Uterus (tissue), 4 donors: ENCODE measurements around the gene C1orf105. TPM values are rescaled to one million over a fixed set of nuclear protein-coding genes. Genes with fewer than 3 reads are reported as not detected.

Experiments
- DNase-seq, 2 donors: peaks; one replicate each; pipeline ENCODE4 v3.0.0-alpha.2; 2019 to 2020
- H3K27ac ChIP-seq, 2 donors: fragments of 200-600 bp; sonication (generic); 1 replicate in 1 of 2; 2 replicates in 1 of 2; pipeline ENCODE4 v1.5.1; 2016 to 2018
- H3K27me3 ChIP-seq, 2 donors: fragments of 200-600 bp; sonication (generic); one replicate each; pipeline ENCODE4 v1.5.1; 2018 to 2019; ENCODE audit warnings: control low read depth in 1 of 2
- H3K36me3 ChIP-seq, 2 donors: fragments of 200-600 bp; sonication (generic); one replicate each; pipeline ENCODE4 v1.5.1; 2019; ENCODE audit warnings: control low read depth in 1 of 2
- H3K4me1 ChIP-seq, 2 donors: fragments of 200-600 bp; sonication (generic); one replicate each; pipeline ENCODE4 v1.5.1; 2018 to 2019; ENCODE audit warnings: control low read depth in 1 of 2
- H3K4me3 ChIP-seq, 2 donors: fragments of 200-600 bp; sonication (generic); 1 replicate in 1 of 2; 2 replicates in 1 of 2; pipeline ENCODE4 v1.5.1; 2018 to 2019; ENCODE audit warnings: mild to moderate bottlenecking in 1 of 2
- H3K9me3 ChIP-seq, 2 donors: fragments of 200-600 bp; sonication (generic); one replicate each; pipeline ENCODE4 v1.5.1; 2019; ENCODE audit warnings: control low read depth in 1 of 2
- POLR2A ChIP-seq, 2 donors: fragments of 450-650 bp; IDR thresholded peaks; one replicate each; pipeline ENCODE4 v1.6.1; 2016; ENCODE audit warnings: antibody characterized with exemption in 2 of 2, mild to moderate bottlenecking in 1 of 2, moderate library complexity in 1 of 2
- intact Hi-C: fragments of 100-400 bp; cut with DNase I; formaldehyde crosslinking; loops from one replicate; pipeline ENCODE4 v1.15.1; 2023; ENCODE audit warnings: low total_unique reads
- total RNA-seq, 4 donors: library from RNA; depleted of rRNA in 3 of 4; stranded (reverse); fragments of >200 nt in 3 of 4; gene quantifications; one replicate each; pipeline versions ENCODE4 v1.1.0 to v1.2.4, GENCODE V29; 2014 to 2023
- TF ChIP-seq, protein P1 (sequence below), 4 experiments: fragments of 200-600 bp in 2 of 4; fragments of 450-650 bp in 2 of 4; sonication (generic) in 2 of 4; IDR thresholded peaks; one replicate each; pipeline ENCODE4 v1.5.1; 2016 to 2019; ENCODE audit warnings: antibody characterized with exemption in 4 of 4, mild to moderate bottlenecking in 2 of 4, moderate library complexity in 1 of 4
- donor health status: DM: yes; HTN: yes; CAD: no.

C1orf105 gene
- total RNA-seq, 4 donors from 2014 or later, result not detected

DNA sequence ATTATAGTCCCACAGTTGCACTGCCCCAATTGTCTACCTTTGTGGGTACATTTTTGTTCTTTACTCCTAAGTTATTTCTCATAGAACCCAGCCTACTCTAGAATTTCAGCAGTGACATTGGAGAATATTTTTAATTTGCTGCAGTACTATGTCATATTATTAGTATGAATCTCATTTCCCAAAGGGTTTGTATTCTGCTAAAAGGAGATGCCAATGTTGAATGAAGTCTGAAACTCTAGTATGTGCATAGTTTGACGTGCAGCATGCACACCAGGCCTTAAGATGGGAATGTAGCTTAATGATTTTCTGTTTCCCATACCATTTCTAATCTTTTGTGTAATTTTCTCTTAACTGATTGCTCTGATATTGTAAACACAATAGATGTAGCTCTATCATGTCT lies 10.5 kb upstream of the C1orf105 start:
- Histone ChIP-seq H3K9me3 (no peaks in the 10 kb centered on the region), H3K4me1 (no peaks in the 10 kb centered on the region), H3K4me3 (no peak overlapping the region), H3K27me3 (no peaks in the 10 kb centered on the region), H3K27ac (no peak overlapping the region), H3K36me3 (no peaks in the 10 kb centered on the region)
- TF ChIP-seq POLR2A (IDR thresholded peaks at IDR 0.05), result no peak
- TF ChIP-seq, protein P1, sequence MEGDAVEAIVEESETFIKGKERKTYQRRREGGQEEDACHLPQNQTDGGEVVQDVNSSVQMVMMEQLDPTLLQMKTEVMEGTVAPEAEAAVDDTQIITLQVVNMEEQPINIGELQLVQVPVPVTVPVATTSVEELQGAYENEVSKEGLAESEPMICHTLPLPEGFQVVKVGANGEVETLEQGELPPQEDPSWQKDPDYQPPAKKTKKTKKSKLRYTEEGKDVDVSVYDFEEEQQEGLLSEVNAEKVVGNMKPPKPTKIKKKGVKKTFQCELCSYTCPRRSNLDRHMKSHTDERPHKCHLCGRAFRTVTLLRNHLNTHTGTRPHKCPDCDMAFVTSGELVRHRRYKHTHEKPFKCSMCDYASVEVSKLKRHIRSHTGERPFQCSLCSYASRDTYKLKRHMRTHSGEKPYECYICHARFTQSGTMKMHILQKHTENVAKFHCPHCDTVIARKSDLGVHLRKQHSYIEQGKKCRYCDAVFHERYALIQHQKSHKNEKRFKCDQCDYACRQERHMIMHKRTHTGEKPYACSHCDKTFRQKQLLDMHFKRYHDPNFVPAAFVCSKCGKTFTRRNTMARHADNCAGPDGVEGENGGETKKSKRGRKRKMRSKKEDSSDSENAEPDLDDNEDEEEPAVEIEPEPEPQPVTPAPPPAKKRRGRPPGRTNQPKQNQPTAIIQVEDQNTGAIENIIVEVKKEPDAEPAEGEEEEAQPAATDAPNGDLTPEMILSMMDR (IDR thresholded peaks at IDR 0.05), result no peak
- no peak for DNase-seq
- intact Hi-C loops, result no loop called here

DNA sequence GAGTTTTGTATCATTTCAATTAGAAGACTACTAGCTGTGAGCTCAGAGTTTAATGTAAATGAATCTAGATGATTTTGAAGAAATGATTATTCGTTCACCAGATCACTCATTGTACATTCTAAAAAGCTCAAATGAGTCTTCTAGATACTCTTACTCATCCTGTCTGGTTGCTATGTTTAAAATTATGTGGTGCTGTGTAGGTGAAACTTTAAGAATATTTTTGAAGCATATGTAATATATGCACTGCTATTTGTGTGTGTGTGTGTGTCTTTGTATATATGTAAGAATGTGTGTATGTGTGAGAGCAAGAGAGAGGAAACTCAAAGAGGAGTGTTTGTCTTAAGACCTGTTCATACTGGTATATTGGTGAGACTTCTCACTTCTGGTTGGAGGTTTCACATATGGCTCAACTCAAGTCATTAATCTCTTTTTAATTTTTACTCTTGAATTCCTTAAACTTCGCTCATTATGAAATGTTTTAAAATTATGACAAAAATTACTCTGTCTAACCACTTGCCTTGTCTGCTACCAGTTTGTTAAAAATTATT lies 8.6 kb upstream of the C1orf105 start:
- H3K9me3 ChIP-seq, result no peaks in the 10 kb centered on the region
- H3K36me3 ChIP-seq, result no peaks in the 10 kb centered on the region
- intact Hi-C loops, result no loop called here
- H3K27ac ChIP-seq, result no peak overlapping the region
- TF ChIP-seq POLR2A (IDR thresholded peaks at IDR 0.05), result no peak
- TF ChIP-seq, protein P1 (IDR thresholded peaks at IDR 0.05), result no peak
- no peak overlapping the region for H3K4me3 ChIP-seq
- DNase-seq, result no peak
- no peaks in the 10 kb centered on the region for H3K4me1 ChIP-seq
- no peaks in the 10 kb centered on the region for H3K27me3 ChIP-seq

DNA sequence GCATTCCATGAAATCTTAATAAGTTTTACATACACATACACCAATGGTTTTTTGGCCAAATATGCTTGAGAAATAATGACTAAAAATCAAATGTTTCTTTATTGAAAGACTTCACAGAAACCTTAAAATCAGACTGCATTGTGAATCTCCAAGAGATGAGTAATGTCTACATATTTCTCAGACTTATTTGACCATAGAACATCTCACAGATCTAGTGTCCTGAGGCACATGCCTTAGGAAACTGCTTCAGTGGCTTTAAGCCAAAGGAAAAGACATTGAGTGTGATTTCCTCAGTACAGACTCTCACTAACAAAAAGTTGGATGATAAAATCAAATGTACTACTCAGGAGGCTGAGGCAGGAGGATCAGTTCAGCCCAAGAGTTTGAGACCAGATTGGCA lies 6.2 kb upstream of the C1orf105 start:
- Histone ChIP-seq H3K4me3 (no peak overlapping the region), H3K9me3 (no peaks in the 10 kb centered on the region), H3K27ac (no peak overlapping the region), H3K27me3 (no peaks in the 10 kb centered on the region), H3K36me3 (no peaks in the 10 kb centered on the region), H3K4me1 (no peaks in the 10 kb centered on the region)
- intact Hi-C loops, result no loop called here
- no peak for DNase-seq
- TF ChIP-seq, protein P1 (IDR thresholded peaks at IDR 0.05), result no peak
- no peak for TF ChIP-seq POLR2A (IDR thresholded peaks at IDR 0.05)

DNA sequence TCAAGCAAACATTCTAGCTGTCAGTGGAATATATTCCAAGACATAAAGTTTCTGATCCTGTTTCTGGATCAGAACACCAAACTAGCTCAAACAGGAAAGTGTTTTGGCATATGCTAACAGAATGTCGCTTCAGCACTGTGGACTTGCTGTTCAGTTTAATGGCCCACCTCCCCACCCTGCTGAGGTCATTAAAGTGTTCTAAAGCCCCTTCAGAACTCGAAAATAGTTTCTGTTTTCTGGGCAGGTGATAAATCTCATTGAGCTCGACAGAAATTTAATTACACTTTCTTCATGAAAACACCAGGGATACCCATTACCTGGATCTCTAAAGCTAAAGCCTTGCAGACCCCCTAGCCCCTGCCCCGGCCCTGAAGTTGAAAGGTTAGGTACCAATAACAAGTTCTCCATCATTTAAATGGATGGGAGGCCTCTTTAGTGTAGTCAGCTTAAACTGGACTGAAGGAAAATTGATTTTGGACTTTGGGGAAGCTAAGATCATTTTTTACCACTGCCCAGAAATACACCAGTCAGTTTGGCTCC lies 3.9 kb upstream of the C1orf105 start:
- Histone ChIP-seq H3K36me3 (no peaks in the 10 kb centered on the region), H3K4me1 (no peaks in the 10 kb centered on the region), H3K4me3 (no peak overlapping the region), H3K27ac (peak overlapping the region in 1 of 2 donors; percentile 51), H3K27me3 (no peaks in the 10 kb centered on the region), H3K9me3 (no peaks in the 10 kb centered on the region)
- no peak for TF ChIP-seq POLR2A (IDR thresholded peaks at IDR 0.05)
- TF ChIP-seq, protein P1 (IDR thresholded peaks at IDR 0.05), result no peak
- intact Hi-C loops, result no loop called here
- DNase-seq, result no peak

DNA sequence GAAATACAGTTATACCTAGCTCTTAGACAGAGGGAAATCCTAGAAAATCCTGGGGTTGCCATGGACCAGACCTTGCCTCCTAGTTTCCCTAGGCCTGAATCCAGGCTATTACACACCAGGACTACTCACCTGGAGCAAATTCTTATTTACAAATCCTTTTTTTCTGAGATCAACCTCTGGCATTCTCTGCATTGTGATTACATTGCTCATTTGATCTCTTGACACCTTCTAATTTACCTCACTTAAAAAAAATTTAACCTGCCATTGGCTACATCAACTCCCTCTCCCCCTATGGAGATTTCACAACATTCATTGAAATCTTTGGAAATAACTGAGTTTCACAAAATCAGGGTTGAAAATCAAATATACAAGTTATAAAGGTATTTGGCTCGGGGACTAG lies 2.9 kb upstream of the C1orf105 start:
- Histone ChIP-seq H3K36me3 (no peaks in the 10 kb centered on the region), H3K27me3 (no peaks in the 10 kb centered on the region), H3K4me1 (no peaks in the 10 kb centered on the region), H3K27ac (no peak overlapping the region), H3K4me3 (no peak overlapping the region), H3K9me3 (no peaks in the 10 kb centered on the region)
- TF ChIP-seq, protein P1 (IDR thresholded peaks at IDR 0.05), result no peak
- TF ChIP-seq POLR2A (IDR thresholded peaks at IDR 0.05), result no peak
- DNase-seq, result no peak
- intact Hi-C loops, result no loop called here
